C1 segment of cervical spinal cord (tissue), 14 donors: Measurements from ENCODE around the gene CLCN7.

ENCODE experiments used
- DNase-seq, 14 donors: peaks; one replicate each; lab custom pipeline; 2025; lab: John Stamatoyannopoulos, UW

Gene CLCN7

DNA sequence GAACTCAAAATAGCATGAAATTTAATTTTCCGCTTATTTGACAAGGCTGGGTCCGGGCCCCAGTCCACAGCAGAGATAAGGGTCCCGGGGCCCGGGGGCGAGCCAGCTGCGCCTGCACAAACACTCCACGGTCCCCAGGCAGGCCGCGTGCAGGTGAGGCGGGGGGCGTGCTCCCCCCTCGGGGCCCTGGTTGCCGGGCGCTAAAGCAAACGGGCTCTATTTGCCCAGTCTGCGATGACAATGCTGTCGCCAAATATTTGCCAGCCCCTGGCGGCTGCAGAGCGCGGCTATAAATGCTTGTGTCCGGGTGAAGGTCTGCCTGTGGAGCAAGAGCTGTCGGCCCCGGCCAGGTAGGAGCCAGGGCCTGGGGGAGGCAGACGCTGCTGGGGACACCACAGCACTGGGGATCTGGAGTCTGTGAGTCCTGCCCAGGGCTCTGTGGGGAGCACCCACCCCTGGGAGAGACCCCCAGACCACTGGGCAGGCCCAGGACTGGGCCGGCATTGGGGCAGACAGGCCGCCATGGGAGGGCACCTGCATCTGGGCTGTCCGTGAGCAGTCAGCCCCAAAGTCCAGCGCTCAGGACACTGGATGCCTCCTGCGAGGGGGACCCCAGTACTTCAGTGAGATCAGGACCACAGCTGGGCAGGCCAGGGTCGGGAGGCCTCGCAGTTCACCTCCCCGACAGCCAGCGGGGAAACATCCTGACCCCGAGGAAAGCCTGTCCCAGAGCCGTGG, 43.9 kb downstream of the CLCN7 start, which contains the start of gene PERCC1:
PERCC1 (plus strand) TSS at position 320 of the 738 bp plus-strand sequence. CDS start 1,516 bp downstream, outside the sequence.
- no peak for DNase-seq

DNA sequence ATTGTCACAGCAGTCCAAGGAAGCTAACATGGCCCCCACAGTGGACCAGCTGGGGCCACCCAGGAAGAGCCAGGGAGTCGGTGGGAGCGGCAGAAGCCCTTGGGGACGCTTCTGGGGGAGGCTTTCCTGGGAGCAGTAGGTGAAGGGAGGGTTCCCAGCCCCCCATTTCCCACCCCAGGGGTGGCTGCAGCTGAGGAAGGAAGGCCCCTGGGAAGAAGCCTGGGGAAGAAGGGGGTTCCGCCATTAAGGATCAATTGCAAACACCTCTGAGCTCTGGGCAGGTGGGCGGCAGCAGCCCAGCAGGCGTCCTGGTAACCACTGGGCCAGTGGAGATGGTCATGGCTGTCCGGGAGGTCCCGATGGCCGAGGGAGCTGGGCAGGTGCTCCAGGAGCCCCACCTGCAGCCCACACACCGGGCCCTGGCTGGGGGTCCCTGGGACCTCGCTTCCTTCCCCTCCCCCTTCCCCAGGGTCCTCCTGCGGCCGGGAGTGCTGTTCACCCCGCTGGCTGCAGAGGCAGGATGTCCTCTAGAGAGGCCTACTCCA, 44.5 kb downstream of the CLCN7 start:
- DNase-seq = no peak

DNA sequence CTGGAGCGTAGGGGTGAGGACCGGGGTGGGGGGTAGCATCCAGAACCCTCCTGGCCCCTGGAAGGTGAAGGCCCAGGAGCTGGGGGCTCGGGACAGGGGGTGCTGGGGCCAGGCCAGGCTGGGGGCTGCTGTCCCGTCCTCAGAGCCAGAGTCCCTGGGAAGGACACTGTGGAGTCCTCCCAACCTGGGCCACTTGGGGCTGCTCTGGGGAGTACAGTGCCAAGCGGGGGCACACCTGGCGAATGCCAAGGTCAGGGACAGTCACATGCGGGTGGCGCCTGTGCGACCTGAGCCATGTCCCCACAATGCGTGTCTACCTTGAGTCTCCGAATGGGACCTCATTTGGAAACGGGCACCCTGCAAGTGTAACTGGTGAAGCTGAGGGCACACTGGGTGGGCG, 45.2 kb downstream of the CLCN7 start:
- DNase-seq = no peak

DNA sequence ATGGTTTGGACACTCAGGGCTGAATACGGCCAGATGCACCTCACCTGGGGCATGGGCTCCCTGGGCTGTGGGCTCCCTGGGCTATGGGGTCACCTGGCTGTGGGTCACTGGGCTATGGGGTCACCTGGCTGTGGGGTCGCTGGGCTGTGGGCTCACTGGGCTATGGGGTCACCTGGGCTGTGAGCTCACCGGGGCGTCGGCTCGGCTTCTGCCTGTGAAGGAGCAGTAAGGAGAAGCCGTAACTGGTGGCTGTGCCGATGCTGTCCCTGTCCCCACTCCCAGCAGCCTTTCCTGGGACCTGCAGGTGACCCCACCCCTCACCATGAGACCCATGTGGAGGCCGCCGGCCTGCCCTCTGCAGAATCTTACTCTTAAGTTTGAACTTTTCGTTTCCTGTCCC, 45.8 kb downstream of the CLCN7 start:
- DNase-seq = no peak

DNA sequence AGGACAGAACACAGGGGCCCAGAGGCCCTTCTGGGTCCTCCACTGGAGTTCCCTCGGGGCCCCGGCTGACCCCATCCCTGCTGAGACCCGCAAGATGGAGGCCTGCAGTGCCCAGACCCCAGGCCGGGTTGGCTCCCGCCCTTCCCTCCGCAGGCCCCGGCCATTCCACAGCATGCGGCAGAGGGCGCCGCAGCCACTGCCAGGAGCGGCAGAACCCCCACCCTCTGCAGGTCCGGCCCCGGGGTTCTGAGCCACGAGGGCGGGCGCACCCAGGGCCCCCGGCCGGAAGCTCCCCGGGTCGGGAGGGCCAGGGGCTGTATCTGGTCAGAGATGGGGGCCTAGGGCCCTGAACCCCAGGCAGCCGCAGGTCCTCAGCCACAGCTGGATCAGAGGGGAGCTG, 46.3 kb downstream of the CLCN7 start:
- no peak for DNase-seq

DNA sequence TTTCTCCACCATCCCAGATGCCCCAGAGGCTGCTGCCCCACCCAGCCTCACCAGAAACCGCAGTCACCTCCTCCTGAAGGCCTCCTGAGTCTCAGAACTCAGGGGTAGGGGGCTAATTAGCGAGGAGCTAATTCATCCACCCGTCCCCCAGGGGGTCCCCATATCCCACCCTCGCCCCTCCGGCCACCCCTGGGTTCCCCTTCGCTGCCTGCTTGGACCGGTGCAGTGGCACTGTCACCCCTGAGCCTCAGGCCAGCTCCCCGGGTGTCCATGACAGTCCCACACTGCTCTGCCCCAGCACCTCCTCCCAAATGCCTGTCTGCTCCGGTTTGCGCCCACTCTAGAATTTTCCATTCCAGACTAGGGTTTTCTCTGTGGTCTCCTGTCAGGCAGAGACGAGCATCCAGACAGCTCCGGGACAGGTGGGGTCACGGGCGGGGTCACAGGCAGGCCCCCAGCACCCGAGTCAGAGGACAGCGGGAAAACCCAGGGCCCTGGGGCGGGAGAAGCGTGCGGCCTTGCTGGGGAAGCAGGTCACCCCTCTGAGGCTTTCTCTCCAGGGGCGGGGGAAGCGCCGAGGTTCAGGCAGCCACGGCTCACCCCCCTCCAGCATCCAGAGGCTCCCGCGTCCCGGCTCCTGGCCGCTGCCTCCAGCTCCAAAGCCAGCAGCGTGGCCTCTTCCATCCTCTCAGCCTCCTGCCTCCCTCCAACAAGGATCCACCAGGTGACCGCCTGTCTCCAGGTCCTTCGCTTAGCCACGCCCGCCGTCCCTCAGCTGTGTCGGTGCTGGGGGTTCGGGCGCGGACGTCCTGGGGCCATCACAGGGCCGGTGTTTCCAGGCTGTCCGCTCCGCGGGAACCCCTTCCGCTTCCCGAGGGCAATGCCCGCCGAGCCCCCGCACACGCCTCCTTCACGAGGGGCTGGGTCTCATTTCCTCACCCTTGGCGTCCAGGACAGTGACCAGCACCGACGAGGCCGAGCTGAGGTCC, 47.1 kb downstream of the CLCN7 start:
- DNase-seq = no peak

DNA sequence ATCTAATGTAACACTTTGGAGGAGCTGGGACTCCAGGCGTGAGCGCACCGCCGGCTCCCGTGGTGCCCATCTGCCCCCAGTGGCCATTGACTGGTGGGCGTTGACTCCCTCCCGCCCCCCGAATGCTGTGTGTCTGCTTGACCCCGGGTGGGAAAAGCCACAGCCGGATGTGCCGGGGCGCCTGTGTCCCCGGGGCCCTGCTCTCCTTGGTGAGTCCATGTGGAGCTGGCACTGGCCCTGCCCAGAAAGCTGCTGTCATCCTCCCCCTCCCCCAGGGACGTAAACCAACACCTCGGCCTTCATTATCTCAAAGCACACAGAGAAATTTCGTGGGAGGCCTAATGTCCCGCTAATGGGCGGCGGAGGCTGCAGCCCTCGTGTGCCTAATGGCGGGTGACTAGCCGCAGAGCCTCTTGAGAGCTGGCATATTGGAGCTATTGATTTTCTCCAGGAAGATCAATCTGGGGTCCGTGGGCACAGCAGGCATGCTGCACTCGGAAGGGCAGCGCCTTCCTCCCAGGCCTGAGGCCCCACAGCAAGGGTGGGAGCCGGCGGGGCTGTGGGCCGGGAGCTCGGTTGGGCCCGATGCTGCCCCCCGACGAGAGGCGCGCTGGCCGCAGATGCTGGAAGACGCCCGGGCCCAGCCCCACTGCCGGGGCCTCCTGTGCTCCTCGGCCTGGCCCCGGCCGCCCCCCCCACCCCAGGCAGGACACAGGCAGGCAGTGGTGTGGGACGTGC, 47.9 kb downstream of the CLCN7 start:
- no peak for DNase-seq

DNA sequence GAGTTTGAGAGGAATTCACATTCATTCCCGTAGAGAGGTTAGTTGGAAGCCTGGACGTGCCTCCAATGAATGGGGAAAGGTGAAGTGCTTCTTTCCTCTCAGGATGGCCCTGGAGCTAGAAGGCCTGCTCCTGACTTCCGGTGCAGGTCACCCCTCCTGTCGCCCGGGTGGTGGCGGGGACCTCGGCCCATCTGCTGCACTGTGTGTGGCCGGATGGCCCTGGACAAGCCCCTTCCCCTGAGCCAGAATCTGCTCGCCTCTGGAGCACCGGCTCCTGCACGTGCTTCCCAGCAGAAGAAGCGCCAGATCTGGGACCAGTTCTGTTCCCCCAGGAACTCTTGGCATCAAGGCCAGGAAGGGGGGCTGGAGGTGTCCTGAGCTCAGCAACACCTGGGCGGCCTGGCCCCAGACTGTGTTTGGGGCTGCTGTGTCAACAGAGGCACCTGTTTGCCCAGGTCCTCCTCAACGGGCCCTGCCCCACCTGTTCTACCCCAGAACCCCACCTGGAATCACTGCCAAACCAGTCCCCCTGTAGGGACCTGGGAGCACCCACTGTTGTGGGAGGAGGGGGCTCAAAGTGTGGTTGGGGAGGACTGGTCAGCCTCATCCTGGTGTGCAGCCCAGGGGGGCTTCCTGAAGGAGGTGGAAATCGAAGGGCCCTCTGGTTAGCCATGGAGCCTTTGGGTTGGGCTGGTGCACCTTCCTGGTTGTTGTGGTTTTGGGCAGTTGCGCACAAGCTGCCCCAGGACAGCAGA, 49.0 kb downstream of the CLCN7 start:
- DNase-seq = no peak

DNA sequence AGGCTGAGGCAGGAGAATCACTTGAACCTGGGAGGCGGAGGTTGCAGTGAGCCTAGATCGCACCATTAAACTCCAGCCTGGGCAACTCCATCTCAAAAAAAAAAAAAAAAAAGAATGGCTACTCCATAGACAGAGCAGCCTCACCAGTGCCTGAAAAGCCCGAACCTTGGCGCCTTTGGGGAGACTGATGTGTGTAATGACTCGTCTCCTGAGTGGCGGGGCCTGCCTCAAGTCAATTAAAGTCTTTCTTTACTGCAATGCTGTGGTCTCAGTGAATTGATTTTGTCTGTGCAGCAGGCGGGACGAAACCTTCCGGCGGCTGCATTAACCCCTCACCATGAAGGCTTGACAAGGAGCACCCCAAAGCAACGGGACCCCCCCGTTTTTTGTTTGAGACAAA, 50.8 kb downstream of the CLCN7 start:
- no peak for DNase-seq

DNA sequence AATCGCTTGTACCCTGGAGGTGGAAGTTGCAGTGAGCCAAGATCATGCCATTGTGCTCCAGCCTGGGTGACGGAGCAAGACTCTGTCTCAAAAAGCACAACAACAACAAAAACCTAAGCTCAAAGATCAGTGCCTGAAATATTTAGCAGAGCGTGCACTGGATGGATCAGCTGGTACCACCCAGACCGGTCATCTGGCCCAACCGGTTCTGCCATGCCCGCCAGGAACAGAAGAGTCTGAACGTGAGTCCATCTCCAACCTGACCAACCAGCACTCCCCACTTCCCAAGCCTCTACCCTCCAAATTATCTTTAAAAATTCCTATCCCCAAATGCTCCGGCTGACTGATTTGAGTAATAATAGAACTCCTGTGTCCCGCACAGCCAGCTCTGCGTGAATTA, 52.8 kb downstream of the CLCN7 start:
- DNase-seq = no peak

DNA sequence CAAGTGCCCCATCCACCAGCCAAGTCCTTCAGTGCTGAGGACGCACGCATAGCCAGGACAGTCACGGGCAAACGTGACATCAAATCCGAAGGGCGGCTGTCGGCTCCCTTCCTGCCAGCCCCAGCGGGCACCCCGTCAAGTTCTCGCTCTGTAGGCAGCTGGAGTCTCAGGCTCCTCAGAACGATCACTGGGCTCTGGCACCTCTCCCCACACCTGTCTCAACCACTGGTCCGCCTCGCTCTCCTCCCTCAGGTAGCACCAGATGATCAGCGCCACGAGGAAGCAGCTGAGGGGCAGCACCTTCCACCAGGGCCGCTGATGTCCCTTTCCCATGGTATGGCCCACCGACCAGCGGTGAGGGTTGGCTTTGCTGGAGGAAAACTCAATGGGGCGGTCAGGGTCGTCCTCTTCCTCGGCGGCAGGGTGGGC, 54.7 kb downstream of the CLCN7 start:
- DNase-seq = peak in 1 of 14 donors; percentile 46

DNA sequence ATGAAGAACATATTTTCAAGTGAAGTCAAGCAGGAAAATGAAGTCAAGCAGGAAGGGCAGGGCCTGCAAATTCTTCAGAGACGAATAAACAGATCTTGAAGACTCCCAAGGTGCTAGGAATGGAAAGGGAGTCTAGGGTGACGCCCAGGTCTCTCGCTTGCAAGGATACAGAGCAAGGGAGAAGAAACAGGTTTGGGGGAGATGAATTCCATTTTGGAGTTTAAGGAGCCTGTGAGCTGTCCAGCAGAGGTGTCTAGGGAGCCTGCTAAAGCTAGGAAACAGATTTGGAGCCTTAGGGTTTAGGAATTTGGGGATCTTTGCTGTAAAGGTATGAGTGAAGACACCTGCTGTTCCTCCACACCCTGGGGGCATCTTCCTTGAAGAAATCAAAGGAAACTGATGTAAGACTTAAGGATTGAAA, 58.3 kb downstream of the CLCN7 start:
- no peak for DNase-seq

DNA sequence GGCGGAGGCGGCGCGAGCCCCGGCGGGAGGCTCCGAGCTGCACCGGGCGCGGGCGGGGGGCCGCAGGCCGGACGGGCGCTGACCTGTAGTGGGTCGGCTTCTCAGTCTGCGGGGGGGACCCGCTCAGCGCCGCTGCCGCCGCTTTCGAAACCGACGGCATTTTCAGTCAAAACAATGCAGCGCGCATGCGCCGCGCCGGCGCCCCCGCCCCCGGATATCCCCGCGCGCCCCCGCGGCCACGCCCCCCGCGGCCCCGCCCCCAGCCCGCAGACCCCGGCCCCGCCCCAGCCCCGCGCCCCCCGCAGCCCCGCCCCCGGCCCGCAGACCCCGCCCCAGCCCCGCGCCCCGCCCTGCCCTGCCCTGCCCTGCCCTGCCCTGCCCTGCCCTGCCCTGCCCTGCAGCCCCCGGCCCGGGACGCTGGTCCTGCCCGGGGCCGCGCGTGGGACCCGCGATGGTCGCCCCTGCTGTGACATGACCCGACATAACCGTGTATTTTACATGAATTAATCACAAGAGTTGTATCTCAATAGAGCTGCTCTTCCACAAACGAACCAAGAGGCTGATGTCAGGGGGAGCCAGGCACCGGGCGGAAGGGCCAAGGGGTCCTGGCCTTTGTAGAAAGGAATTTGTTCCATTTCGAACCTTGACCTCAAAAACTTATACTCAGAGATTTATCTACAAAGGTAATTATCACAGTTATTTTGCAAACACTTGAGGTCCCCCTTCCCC, 60.1 kb downstream of the CLCN7 start, which contains the start of gene UNKL:
UNKL (minus strand) TSS at position 173 of the 729 bp plus-strand sequence; CDS start at position 160, 13 bp downstream.
- peak in 11 of 14 donors; percentile 12 to 76 (median 35) for DNase-seq

DNA sequence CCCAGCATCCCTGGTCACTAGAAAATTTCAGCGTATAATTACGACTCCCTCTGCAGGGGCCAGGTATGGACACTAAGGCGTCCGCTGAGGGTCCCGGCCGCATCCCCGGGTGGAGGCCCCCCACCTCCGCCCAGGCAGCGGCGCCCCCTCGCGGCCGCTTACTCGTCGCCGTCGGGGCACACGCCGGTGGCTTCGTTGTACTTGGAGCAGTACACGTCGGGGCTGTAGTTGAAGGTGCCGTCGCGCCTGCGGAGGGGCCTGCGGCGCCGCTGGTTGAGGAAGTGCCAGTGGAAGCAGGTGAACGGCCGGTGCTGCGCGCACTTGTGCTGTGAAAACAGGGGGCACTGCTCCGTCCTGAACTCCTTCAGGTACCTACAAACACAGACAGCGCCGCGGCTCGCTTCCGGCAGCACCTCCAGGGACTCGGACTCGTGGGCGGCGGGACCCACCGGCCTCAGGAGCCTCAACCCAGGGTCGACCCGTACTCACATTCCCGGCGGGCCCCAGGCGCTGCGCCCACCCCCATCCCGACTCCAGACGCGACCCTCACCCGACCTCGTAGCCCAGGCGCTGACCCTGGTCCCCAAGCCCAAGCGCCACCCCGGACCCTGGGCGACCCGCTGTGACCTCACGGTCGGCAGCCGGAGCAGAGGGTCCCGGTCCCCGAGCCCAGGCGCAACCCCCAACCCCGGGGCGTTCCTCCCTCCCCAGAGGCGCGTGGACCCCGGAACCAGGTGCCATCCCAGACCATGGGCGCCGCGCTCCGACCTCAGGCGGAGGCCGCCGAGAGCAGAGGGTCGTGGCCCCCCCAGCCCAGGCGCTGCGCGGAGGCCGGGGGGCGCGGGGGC, 60.9 kb downstream of the CLCN7 start:
- DNase-seq = peak in 9 of 14 donors; percentile 3 to 49 (median 27)

DNA sequence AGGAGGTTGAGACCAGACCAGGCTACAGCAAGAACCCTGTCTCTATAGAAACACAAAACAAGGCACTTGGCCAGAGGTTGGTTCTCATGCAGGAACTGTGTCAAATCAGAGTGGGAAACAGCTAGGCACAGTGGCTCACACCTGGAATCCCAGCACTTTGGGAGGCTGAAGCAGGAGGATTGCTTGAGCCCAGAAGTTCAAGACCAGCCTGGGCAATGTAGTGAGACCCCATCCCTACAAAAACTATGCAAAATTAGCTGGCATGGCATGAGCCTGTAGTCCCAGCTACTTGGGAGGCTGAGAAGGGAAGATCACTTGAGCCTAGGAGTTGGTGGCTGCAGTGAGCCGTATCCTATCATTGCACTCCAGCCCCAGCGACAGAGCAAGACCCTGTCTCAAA, 62.0 kb downstream of the CLCN7 start:
- no peak for DNase-seq

DNA sequence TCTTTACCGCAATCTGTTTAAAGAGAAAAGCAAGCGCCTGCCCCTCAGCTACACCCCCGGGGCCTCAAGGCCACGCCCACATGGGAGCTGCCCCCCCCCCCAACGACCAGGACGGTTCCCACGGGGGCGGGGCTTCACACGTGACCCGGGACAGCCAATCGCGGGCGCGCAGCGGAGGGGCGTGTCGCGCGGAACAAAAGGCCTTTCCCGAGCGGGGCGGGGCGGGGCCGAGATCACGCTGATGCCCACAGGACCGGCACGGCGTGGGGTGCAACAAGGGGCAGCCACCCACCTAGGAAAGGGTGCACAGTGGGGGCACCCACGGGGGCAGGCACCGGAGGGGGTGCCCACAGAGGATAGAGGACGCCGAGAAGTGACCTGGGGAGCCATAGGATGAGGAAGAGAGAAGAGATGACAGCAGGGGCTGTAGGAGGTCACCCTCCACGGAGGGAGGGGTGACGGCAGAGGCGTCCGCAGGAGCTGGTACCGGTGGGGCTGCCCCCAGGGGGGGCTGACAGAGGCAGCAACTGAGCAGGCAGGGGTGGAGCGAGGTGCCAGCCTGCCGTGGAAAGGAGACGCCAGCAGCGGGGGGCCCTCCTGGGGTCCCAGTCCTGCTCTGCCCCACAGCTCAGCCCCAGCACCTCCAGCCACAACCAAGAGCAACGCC, 66.5 kb downstream of the CLCN7 start:
- peak; percentile 53 to 96 (median 91) for DNase-seq

DNA sequence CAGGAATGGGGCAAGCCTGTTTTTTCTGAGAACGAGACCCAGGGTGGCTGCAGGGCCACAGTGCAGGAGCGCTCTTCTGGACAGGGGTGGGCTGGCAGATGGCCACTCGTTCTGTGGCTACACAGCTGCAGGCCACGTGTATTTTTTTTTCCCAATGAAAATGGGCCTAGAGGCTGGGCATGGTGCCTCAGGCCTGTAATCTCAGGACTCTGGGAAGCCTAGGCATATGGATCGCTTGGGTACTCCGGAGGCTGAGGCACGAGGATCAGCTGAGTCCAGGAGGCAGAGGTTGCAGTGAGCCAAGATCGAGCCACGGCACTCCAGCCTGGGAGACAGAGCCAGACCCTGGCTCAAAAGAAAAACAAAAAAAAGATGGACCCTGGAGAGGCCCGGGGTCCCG, 67.1 kb downstream of the CLCN7 start:
- no peak for DNase-seq

DNA sequence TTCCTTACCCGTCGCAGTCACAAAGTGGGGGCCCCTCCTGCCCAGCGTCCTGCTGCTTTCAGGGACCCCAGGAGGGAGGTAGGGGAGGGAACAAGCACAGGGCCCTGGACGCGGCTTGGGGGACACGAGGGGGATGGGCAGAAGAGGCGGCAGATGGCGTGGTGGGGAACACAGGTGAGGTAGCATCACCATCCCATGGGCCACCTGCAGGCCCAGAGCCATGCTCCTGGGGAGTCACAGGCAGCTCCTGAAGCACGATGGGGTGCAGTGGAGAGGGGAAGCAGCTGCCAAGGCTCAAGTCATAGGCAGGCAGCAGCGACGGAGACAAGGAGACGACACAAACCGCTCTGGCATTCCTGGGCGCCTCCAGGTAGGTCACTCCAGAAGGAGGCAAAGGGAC, 71.1 kb downstream of the CLCN7 start:
- no peak for DNase-seq
